A673 (cell line): ENCODE data around the gene MS4A4A. TPM values are rescaled to one million over a fixed set of nuclear protein-coding genes. Genes with fewer than 3 reads are reported as not detected.
"Not testable (repeated sequence)": the region's sequence is repeated elsewhere in the genome, so short reads cannot be mapped to it uniquely, and the experiment has no call there.

Source experiments
- BruUV-seq: library from RNA; stranded (reverse); fragments of 400-500 nt; replicated peaks from 2 replicates; lab custom pipeline; 2021; lab: Mats Ljungman, UMichigan
- CTCF ChIA-PET: fragments of 300-600 bp; sonication (Branson Sonifier 250); formaldehyde crosslinking; loops from one replicate; lab custom pipeline; 2022; ENCODE audit warnings: antibody characterized with exemption; lab: Charles Lee
- POLR2A ChIA-PET: fragments of 300-600 bp; sonication (Branson Sonifier 250); formaldehyde crosslinking; loops from one replicate; lab custom pipeline; 2022; ENCODE audit warnings: antibody characterized with exemption; ENCODE audit not compliant: low non-redundant PET; lab: Charles Lee
- DNase-seq: peaks from one replicate; pipeline ENCODE4 v3.0.0-alpha.2; 2015; ENCODE audit warnings: low spot score
- H3K27ac ChIP-seq: fragments of 200-600 bp; sonication (generic); 2 replicates; pipeline ENCODE4 v1.5.1; 2016; ENCODE audit warnings: mixed run types, low read depth, mild to moderate bottlenecking, mixed read lengths, antibody characterized with exemption, low read length; ENCODE audit not compliant: poor library complexity, severe bottlenecking
- H3K27me3 ChIP-seq: fragments of 200-600 bp; sonication (generic); replicated peaks from 2 replicates; pipeline ENCODE4 v1.6.1; 2017; ENCODE audit warnings: mixed run types, low read depth, mild to moderate bottlenecking, mixed read lengths, antibody characterized with exemption, low read length; ENCODE audit not compliant: insufficient read depth, poor library complexity
- H3K36me3 ChIP-seq: fragments of 200-600 bp; sonication (generic); 2 replicates; pipeline ENCODE4 v1.6.1; 2016; ENCODE audit warnings: mixed run types, mild to moderate bottlenecking, mixed read lengths, antibody characterized with exemption, low read length; ENCODE audit not compliant: insufficient read depth, poor library complexity, severe bottlenecking
- H3K4me1 ChIP-seq: fragments of 200-600 bp; sonication (generic); 2 replicates; pipeline ENCODE4 v1.6.1; 2017; ENCODE audit warnings: mixed run types, mild to moderate bottlenecking, mixed read lengths, antibody characterized with exemption, low read length; ENCODE audit not compliant: insufficient read depth, poor library complexity, severe bottlenecking
- H3K4me3 ChIP-seq: fragments of 200-600 bp; sonication (generic); 2 replicates; pipeline ENCODE4 v1.5.1; 2016; ENCODE audit warnings: low read depth, mixed run types, mild to moderate bottlenecking, mixed read lengths, low read length; ENCODE audit not compliant: poor library complexity, severe bottlenecking
- H3K9me3 ChIP-seq: fragments of 200-600 bp; sonication (generic); 2 replicates; pipeline ENCODE4 v1.6.1; 2016; ENCODE audit warnings: mixed run types, low read depth, mild to moderate bottlenecking, mixed read lengths, antibody characterized with exemption, low read length; ENCODE audit not compliant: poor library complexity, severe bottlenecking
- CTCF ChIP-seq: fragments of 300-800, 200-600 bp; sonication (generic); conservative IDR thresholded peaks from 2 replicates; pipeline ENCODE4 v1.5.1; 2017; ENCODE audit warnings: low read depth, mild to moderate bottlenecking, antibody characterized with exemption, low read length, moderate library complexity, mixed read lengths
- EZH2 ChIP-seq: fragments of 200-600 bp; sonication (generic); IDR thresholded peaks from 2 replicates; pipeline ENCODE4 v1.6.1; 2017; ENCODE audit warnings: borderline replicate concordance, low read depth, mild to moderate bottlenecking, mixed read lengths, antibody characterized with exemption, low read length; ENCODE audit not compliant: poor library complexity, severe bottlenecking
- intact Hi-C: fragments of 100-400 bp; cut with micrococcal nuclease; formaldehyde crosslinking; loops from one replicate; pipeline ENCODE4 v1.10.0; 2022; ENCODE audit not compliant: unreplicated experiment
- total RNA-seq: library from RNA; stranded (reverse); gene quantifications from 2 replicates; pipeline ENCODE4 v1.2.3, GENCODE V29; 2021

MS4A4A gene
- total RNA-seq, 1 experiment from 2014 or later: not detected

GRCh38 chr11:60282286-60282685 is 1.8 kb downstream of the MS4A4A start:
- no peak for TF ChIP-seq EZH2
- TF ChIP-seq CTCF: no peak
- Histone ChIP-seq H3K4me3 (no peak overlapping the region), H3K27ac (no peak overlapping the region), H3K27me3 (no peaks in the 10 kb centered on the region), H3K9me3 (no peaks in the 10 kb centered on the region), H3K4me1 (no peaks in the 10 kb centered on the region), H3K36me3 (no peaks in the 10 kb centered on the region)
- intact Hi-C loops: no loop called here
- CTCF ChIA-PET: no interaction called here
- BruUV-seq: no TSS peak
- DNase-seq: no peak
- POLR2A ChIA-PET: no interaction called here

- BruUV-seq, intact Hi-C loops, H3K27me3 ChIP-seq, CTCF ChIA-PET, H3K36me3 ChIP-seq, H3K4me3 ChIP-seq, H3K27ac ChIP-seq, POLR2A ChIA-PET, DNase-seq, H3K4me1 ChIP-seq, H3K9me3 ChIP-seq: not testable (repeated sequence)
These were observed 5.1 kb downstream of the MS4A4A start for GRCh38 chr11:60285411-60286126.

GRCh38 chr11:60288531-60288930 is 8.1 kb downstream of the MS4A4A start:
- intact Hi-C loops: no loop called here
- no peaks in the 10 kb centered on the region for H3K4me1 ChIP-seq
- ChIA-PET POLR2A (no interaction called here), CTCF (no interaction called here)
- H3K27me3 ChIP-seq: no peaks in the 10 kb centered on the region
- BruUV-seq: no TSS peak
- no peak for DNase-seq
- no peaks in the 10 kb centered on the region for H3K9me3 ChIP-seq
- no peak for TF ChIP-seq EZH2
- no peak for TF ChIP-seq CTCF
- no peaks in the 10 kb centered on the region for H3K36me3 ChIP-seq
- no peak overlapping the region for H3K27ac ChIP-seq
- no peak overlapping the region for H3K4me3 ChIP-seq

GRCh38 chr11:60292145-60292544 is 11.7 kb downstream of the MS4A4A start:
- ChIA-PET CTCF (no interaction called here), POLR2A (no interaction called here)
- Histone ChIP-seq H3K27me3 (peaks cover 5% of the 10 kb centered on the region), H3K36me3 (no peaks in the 10 kb centered on the region), H3K27ac (no peak overlapping the region), H3K9me3 (no peaks in the 10 kb centered on the region), H3K4me1 (no peaks in the 10 kb centered on the region), H3K4me3 (no peak overlapping the region)
- TF ChIP-seq EZH2 (no peak), CTCF (no peak)
- intact Hi-C loops: no loop called here
- DNase-seq: no peak
- BruUV-seq: no TSS peak
